Heart left ventricle (tissue), 16 donors: ENCODE data around the gene PSMB5. TPM values are rescaled to one million over a fixed set of nuclear protein-coding genes. Genes with fewer than 3 reads are reported as not detected.

ENCODE experiments used
- ATAC-seq, 4 donors: fragments of 200-7000 bp; cut with Tn5 transposase; one replicate each; pipeline ENCODE4 v1.9.1; 2020 to 2022; ENCODE audit warnings: moderate library complexity in 4 of 4, mild to moderate bottlenecking in 3 of 4, moderate number of reproducible peaks in 1 of 4
- DNase-seq, 5 donors: peaks; one replicate each; pipeline ENCODE4 v3.0.0-alpha.2; 2020
- H3K27ac ChIP-seq, 12 donors: fragments of 200-600 bp; sonication (generic) in 4 of 12; one replicate each; pipeline versions ENCODE4 v1.5.0 to v1.8.0; 2016 to 2022; ENCODE audit warnings: mild to moderate bottlenecking in 2 of 12
- H3K27me3 ChIP-seq, 9 donors: fragments of 200-600 bp; sonication (generic) in 2 of 9; one replicate each; pipeline versions ENCODE4 v1.5.1 to v1.8.0; 2016 to 2022; ENCODE audit warnings: mild to moderate bottlenecking in 3 of 9
- H3K36me3 ChIP-seq, 9 donors: fragments of 200-600 bp; sonication (generic) in 2 of 9; one replicate each; pipeline versions ENCODE4 v1.5.0 to v1.8.0; 2018 to 2022; ENCODE audit warnings: mild to moderate bottlenecking in 2 of 9
- H3K4me1 ChIP-seq, 12 donors: fragments of 200-600 bp; sonication (generic) in 4 of 12; one replicate each; pipeline versions ENCODE4 v1.5.0 to v1.8.0; 2016 to 2022; ENCODE audit warnings: mild to moderate bottlenecking in 3 of 12
- H3K4me3 ChIP-seq, 12 donors: fragments of 200-600 bp; sonication (generic) in 4 of 12; one replicate each; pipeline versions ENCODE4 v1.5.0 to v1.8.0; 2017 to 2022; ENCODE audit warnings: mild to moderate bottlenecking in 9 of 12, moderate library complexity in 4 of 12
- H3K9me3 ChIP-seq, 12 donors: fragments of 200-600 bp; sonication (generic) in 4 of 12; one replicate each; pipeline versions ENCODE4 v1.5.0 to v1.8.0; 2016 to 2022; ENCODE audit warnings: mild to moderate bottlenecking in 1 of 12
- CTCF ChIP-seq, 12 donors: fragments of 200-600 bp; sonication (generic) in 4 of 12; IDR thresholded peaks; one replicate each; pipeline versions ENCODE4 v1.5.0 to v1.8.0; 2018 to 2022; ENCODE audit warnings: antibody characterized with exemption in 12 of 12, mild to moderate bottlenecking in 5 of 12
- POLR2A ChIP-seq, 2 donors: fragments of 450-650 bp; IDR thresholded peaks; one replicate each; pipeline ENCODE4 v1.6.1; 2017; ENCODE audit warnings: antibody characterized with exemption in 2 of 2, mild to moderate bottlenecking in 2 of 2, moderate library complexity in 2 of 2
- WGBS, 4 donors: extraction: QIAGEN DNeasy Blood & Tissue Kit in 2 of 4; methylation state at CpG; one replicate each; pipeline versions ENCODE4 v1.1.5 to v1.1.7; 2013 to 2018; 5-methylcytosine and 5-hydroxymethylcytosine counted together
- intact Hi-C, 10 donors: fragments of 100-400 bp; cut with DNase I; formaldehyde crosslinking; loops; one replicate each; pipeline versions ENCODE4 v1.11.1 to v1.14.2; 2022
- polyA plus RNA-seq, 2 donors: library from polyadenylated mRNA; stranded (reverse); fragments of 200-250 nt; gene quantifications; one replicate each; pipeline ENCODE4 v1.2.3, GENCODE V29; 2013
- total RNA-seq, 9 donors: library from RNA; depleted of rRNA in 2 of 9; stranded (reverse); fragments of >200 nt in 2 of 9; fragmentation: NEBNext Ultra II Directional in 3 of 9; extraction: Animal tissue kit (Norgen Biotek cat#: 25700) in 3 of 9; gene quantifications; one replicate each; pipeline versions ENCODE4 v1.1.0 to v1.2.4, GENCODE V29; 2016 to 2023
- donor health status: ischemic (EF 13 %, LVEDD 7.1; RV severe dilation, severe dysfunction).
- donor health status: healthy with polysubstance abuse.
- donor health status: DM: no; HTN: yes; CAD: no.
- donor health status: DM: no; HTN: no; CAD: no.
- donor health status: ischemic (EF 25% LVEDD 6.9; RV normal size, moderate dysfunction).
- donor health status: ischemic (EF 25% LVEDD 5.7; RV mildly dilated, moderate dysfunction).
- donor health status: healthy.
- donor health status: DM: yes; HTN: yes; CAD: no.
- donor health status: ischemic (EF 35%, LVEDD 5.7; RV mildly dilated, moderate dysfunction).
- donor health status: nonischemic (EF 11% LVEDD 7.7; RV severe dilation, severe dysfunction).
- donor health status: DM: yes; HTN: yes; CAD: no.
- donor health status: PGD.
- donor health status: ischemic (EF 29% LVEDD 5.4; RV normal size, mild dysfunction).
- donor health status: nonischemic (EF 23%, LVEDD 6.1; RV moderate dilation, normal function).

The PSMB5 gene
- total and polyA plus RNA-seq, 11 donors: 75.7 to 233 (median 122) TPM

GRCh38 chr14:22984959-22985658 is 49.6 kb downstream of the PSMB5 start:
- peaks cover 0 to 23% (median 9%) of the 10 kb centered on the region in 9 donors for H3K36me3 ChIP-seq
- intact Hi-C loops: loop anchor here in 3 of 10 donors (2.0 to 10.0 kb wide), 2 partner anchors 54 to 430 kb away; no protein-coding TSS in a partner anchor
- DNase-seq (no peak), ATAC-seq (no peak)
- no peaks in the 10 kb centered on the region for H3K9me3 ChIP-seq
- 81 to 89% (median 86%) methylated on average over 6 of the region's 6 CpGs for WGBS, 4 donors
- no peak for TF ChIP-seq POLR2A (IDR thresholded peaks at IDR 0.05)
- TF ChIP-seq CTCF (IDR thresholded peaks at IDR 0.05): no peak
- no peak overlapping the region for H3K4me3 ChIP-seq
- H3K27me3 ChIP-seq: peaks cover 0 to 22% (median 0%) of the 10 kb centered on the region in 9 donors
- peaks cover 0 to 33% (median 14%) of the 10 kb centered on the region in 12 donors for H3K4me1 ChIP-seq
- H3K27ac ChIP-seq: no peak overlapping the region

- Histone ChIP-seq H3K36me3 (peaks cover 0 to 8% (median 0%) of the 10 kb centered on the region in 9 donors), H3K9me3 (no peaks in the 10 kb centered on the region), H3K27me3 (peaks cover 0 to 23% (median 0%) of the 10 kb centered on the region in 9 donors), H3K27ac (peak within 1 kb of the TSS; percentile 63 to 88 (median 83)), H3K4me3 (peak within 1 kb of the TSS; percentile 58 to 93 (median 78)), H3K4me1 (peaks cover 3 to 54% (median 32%) of the 10 kb centered on the region in 12 donors)
- 0 to 1% (median 1%) methylated on average over 43 to 48 of the region's 48 CpGs for WGBS, 4 donors
- ATAC-seq (peak; percentile 72 to 86 (median 84)), DNase-seq (peak; percentile 92 to 95 (median 93))
- intact Hi-C loops: loop anchor here in 4 of 10 donors (1.0 to 10.0 kb wide), 4 partner anchors 9 to 428 kb away; partner anchors contain the start of gene PRMT5 (in 1 of the 4)
- no peak for TF ChIP-seq CTCF (IDR thresholded peaks at IDR 0.05)
- no peak for TF ChIP-seq POLR2A (IDR thresholded peaks at IDR 0.05)
These were observed 52.0 kb downstream of the PSMB5 start, which contains the start of gene AJUBA for GRCh38 chr14:22982477-22983245. Gene AJUBA (minus strand): TSS chr14:22982551. CDS start chr14:22982266, 285 bp downstream.

GRCh38 chr14:22981876-22982476 is 52.7 kb downstream of the PSMB5 start:
- Histone ChIP-seq H3K4me1 (peaks cover 3 to 60% (median 36%) of the 10 kb centered on the region in 12 donors), H3K9me3 (no peaks in the 10 kb centered on the region), H3K36me3 (peaks cover 0 to 3% (median 0%) of the 10 kb centered on the region in 9 donors), H3K4me3 (peak overlapping the region; percentile 58 to 93 (median 78)), H3K27me3 (peaks cover 0 to 23% (median 0%) of the 10 kb centered on the region in 9 donors), H3K27ac (peak overlapping the region; percentile 63 to 88 (median 83))
- no peak for TF ChIP-seq CTCF (IDR thresholded peaks at IDR 0.05)
- peak in 1 of 2 donors; percentile 44 for TF ChIP-seq POLR2A (IDR thresholded peaks at IDR 0.05)
- DNase-seq (peak in 1 of 5 donors; percentile 32), ATAC-seq (peak in 1 of 4 donors; percentile 5)
- intact Hi-C loops: loop anchor here in 4 of 10 donors (2.0 to 10.0 kb wide), 3 partner anchors 51 to 427 kb away; partner anchors contain the start of gene PRMT5 (in 1 of the 4)
- WGBS, 4 donors: 0 to 1% (median 1%) methylated on average over 23 to 51 of the region's 51 CpGs
